Prostate gland (tissue), 2 donors: ENCODE results near the gene F12. TPM values are rescaled to one million over a fixed set of nuclear protein-coding genes. Genes with fewer than 3 reads are reported as not detected.

Experiments used
- DNase-seq: peaks from one replicate; pipeline ENCODE4 v3.0.0-alpha.2; 2019; ENCODE audit warnings: low spot score
- H3K27ac ChIP-seq, 2 donors: fragments of 200-600 bp; sonication (generic); 2 replicates each; pipeline ENCODE4 v1.5.1; 2017 to 2019
- H3K27me3 ChIP-seq: fragments of 200-600 bp; sonication (generic); replicated peaks from 2 replicates; pipeline ENCODE4 v1.5.1; 2019; ENCODE audit not compliant: insufficient read depth
- H3K36me3 ChIP-seq, 2 donors: fragments of 200-600 bp; sonication (generic); 1 replicate in 1 of 2; 2 replicates in 1 of 2; pipeline versions ENCODE4 v1.5.1 to v1.8.1; 2017 to 2019
- H3K4me1 ChIP-seq: fragments of 200-600 bp; sonication (generic); replicated peaks from 2 replicates; pipeline ENCODE4 v1.5.1; 2019
- H3K4me3 ChIP-seq, 2 donors: fragments of 200-600 bp; sonication (generic); 2 replicates each; pipeline ENCODE4 v1.5.1; 2017 to 2019
- H3K9me3 ChIP-seq: fragments of 200-600 bp; sonication (generic); 2 replicates; pipeline ENCODE4 v1.5.1; 2017
- POLR2A ChIP-seq: fragments of 450-650 bp; IDR thresholded peaks from one replicate; pipeline ENCODE4 v1.6.1; 2016; ENCODE audit warnings: antibody characterized with exemption, mild to moderate bottlenecking
- POLR2AphosphoS5 ChIP-seq: sonication (generic); formaldehyde crosslinking; IDR thresholded peaks from one replicate; pipeline ENCODE4 v1.6.1; 2017; ENCODE audit warnings: antibody characterized with exemption
- WGBS: methylation state at CpG from one replicate; pipeline ENCODE4 v1.1.5; 2018; 5-methylcytosine and 5-hydroxymethylcytosine counted together
- intact Hi-C: fragments of 100-400 bp; cut with DNase I; formaldehyde crosslinking; loops from one replicate; pipeline ENCODE4 v1.14.2; 2022
- total RNA-seq, 2 donors: library from RNA; depleted of rRNA; stranded (reverse); fragments of >200 nt; gene quantifications; one replicate each; pipeline ENCODE4 v1.1.0, GENCODE V29; 2016
- TF ChIP-seq, protein P1 (sequence below), 4 experiments: fragments of 200-600 bp in 2 of 4; fragments of 450-650 bp in 2 of 4; sonication (generic) in 2 of 4; IDR thresholded peaks; 1 replicate in 3 of 4; 2 replicates in 1 of 4; pipeline ENCODE4 v1.5.1; 2016 to 2019; ENCODE audit warnings: antibody characterized with exemption in 4 of 4, mild to moderate bottlenecking in 2 of 4, moderate library complexity in 2 of 4

F12 gene
- total RNA-seq, 2 donors from 2014 or later: 0.74 to 2.6 TPM

DNA sequence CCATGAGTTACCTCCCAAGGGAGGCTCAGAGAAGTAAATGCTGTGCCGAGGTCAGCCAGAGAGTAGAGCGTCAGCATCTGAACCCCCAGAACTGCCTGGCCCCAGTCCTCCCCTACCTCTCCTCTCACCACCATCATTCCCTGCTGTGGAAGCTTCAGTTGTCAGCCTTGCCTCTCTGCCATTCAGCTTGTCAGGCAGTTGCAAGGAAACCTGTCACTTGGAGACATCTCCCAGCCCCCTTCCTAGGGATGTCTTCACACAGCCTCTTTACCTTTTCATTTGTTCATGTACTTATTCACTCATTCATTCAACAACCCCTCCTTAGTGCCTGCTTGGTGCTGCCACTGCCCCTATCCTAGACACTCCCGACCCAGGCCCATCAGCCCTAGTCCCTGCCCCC lies 49.5 kb downstream of the F12 start:
- H3K36me3 ChIP-seq: no peaks in the 10 kb centered on the region
- no peaks in the 10 kb centered on the region for H3K9me3 ChIP-seq
- no peaks in the 10 kb centered on the region for H3K4me1 ChIP-seq
- H3K27me3 ChIP-seq: no peaks in the 10 kb centered on the region
- DNase-seq: no peak
- intact Hi-C loops: loop anchor here (5.0 kb wide), 1 partner anchor 48 kb away; the partner anchor contains the start of gene MXD3
- TF ChIP-seq, protein P1, sequence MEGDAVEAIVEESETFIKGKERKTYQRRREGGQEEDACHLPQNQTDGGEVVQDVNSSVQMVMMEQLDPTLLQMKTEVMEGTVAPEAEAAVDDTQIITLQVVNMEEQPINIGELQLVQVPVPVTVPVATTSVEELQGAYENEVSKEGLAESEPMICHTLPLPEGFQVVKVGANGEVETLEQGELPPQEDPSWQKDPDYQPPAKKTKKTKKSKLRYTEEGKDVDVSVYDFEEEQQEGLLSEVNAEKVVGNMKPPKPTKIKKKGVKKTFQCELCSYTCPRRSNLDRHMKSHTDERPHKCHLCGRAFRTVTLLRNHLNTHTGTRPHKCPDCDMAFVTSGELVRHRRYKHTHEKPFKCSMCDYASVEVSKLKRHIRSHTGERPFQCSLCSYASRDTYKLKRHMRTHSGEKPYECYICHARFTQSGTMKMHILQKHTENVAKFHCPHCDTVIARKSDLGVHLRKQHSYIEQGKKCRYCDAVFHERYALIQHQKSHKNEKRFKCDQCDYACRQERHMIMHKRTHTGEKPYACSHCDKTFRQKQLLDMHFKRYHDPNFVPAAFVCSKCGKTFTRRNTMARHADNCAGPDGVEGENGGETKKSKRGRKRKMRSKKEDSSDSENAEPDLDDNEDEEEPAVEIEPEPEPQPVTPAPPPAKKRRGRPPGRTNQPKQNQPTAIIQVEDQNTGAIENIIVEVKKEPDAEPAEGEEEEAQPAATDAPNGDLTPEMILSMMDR (IDR thresholded peaks at IDR 0.05): no peak
- TF ChIP-seq POLR2A: no peak
- TF ChIP-seq POLR2AphosphoS5: no peak
- no peak overlapping the region for H3K4me3 ChIP-seq
- WGBS: 77% methylated on average over 3 of the region's 3 CpGs
- no peak overlapping the region for H3K27ac ChIP-seq

DNA sequence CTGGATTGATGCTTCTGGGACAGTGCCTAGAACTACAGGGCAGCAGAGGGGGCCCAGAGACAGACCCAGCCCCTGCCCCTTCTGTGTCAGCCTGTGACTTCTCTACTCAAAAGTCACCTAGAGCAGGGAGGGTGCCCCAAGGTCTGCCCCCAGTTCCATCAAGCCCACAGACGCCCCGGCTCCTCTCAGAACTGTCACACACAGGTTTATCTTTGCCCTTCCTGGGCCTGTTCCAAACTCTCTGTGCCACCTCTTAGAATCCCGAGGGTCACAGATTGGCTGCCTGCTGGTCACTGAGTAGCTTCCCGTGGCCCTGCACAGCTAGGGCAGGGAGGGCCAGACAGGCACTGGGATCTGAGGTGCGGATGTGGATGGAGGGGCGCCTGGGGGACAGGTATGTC lies 49.9 kb downstream of the F12 start:
- no peak for TF ChIP-seq POLR2A
- no peak for TF ChIP-seq POLR2AphosphoS5
- TF ChIP-seq, protein P1 (IDR thresholded peaks at IDR 0.05): no peak

DNA sequence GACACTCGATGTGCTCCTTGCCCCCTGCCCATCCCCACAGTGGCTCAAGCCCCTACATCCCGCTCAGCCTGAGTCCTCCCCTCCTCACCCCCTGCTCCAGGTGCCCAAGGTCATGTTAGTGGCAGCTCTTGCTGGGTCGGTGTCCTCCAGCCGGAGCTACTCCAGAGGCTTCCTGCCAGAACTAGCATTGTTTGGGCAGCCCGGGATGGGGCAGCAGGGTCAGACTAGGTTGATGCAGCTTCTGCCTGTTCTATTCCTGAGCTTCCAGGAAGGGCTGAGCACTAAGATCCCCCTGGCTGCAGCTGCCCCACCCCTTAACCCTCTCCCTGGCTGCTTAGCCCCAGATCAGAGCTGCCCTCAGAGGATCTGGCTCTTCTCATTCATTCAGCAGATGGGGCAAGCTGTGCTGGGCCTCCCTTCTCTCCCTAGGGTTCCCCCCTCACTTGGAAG lies 51.0 kb downstream of the F12 start:
- Histone ChIP-seq H3K27me3 (no peaks in the 10 kb centered on the region), H3K4me3 (peak overlapping the region in 1 of 2 donors; percentile 24), H3K9me3 (no peaks in the 10 kb centered on the region), H3K27ac (no peak overlapping the region), H3K4me1 (no peaks in the 10 kb centered on the region), H3K36me3 (no peaks in the 10 kb centered on the region)
- intact Hi-C loops: loop anchor here (5.0 kb wide), 1 partner anchor 46 kb away; the partner anchor contains the start of gene MXD3
- no peak for DNase-seq
- TF ChIP-seq, protein P1 (IDR thresholded peaks at IDR 0.05): no peak
- TF ChIP-seq POLR2A: no peak
- no peak for TF ChIP-seq POLR2AphosphoS5
- 44% methylated on average over 5 of the region's 5 CpGs for WGBS

More for the DNA sequence above, 49.9 kb downstream of the F12 start:
- no peak overlapping the region for H3K27ac ChIP-seq
- H3K4me3 ChIP-seq: no peak overlapping the region
- no peaks in the 10 kb centered on the region for H3K36me3 ChIP-seq
- WGBS: 82% methylated on average over 6 of the region's 6 CpGs
- H3K9me3 ChIP-seq: no peaks in the 10 kb centered on the region
- no peaks in the 10 kb centered on the region for H3K27me3 ChIP-seq
- no peaks in the 10 kb centered on the region for H3K4me1 ChIP-seq
- intact Hi-C loops: loop anchor here (5.0 kb wide), 1 partner anchor 47 kb away; the partner anchor contains the start of gene MXD3
- DNase-seq: no peak

DNA sequence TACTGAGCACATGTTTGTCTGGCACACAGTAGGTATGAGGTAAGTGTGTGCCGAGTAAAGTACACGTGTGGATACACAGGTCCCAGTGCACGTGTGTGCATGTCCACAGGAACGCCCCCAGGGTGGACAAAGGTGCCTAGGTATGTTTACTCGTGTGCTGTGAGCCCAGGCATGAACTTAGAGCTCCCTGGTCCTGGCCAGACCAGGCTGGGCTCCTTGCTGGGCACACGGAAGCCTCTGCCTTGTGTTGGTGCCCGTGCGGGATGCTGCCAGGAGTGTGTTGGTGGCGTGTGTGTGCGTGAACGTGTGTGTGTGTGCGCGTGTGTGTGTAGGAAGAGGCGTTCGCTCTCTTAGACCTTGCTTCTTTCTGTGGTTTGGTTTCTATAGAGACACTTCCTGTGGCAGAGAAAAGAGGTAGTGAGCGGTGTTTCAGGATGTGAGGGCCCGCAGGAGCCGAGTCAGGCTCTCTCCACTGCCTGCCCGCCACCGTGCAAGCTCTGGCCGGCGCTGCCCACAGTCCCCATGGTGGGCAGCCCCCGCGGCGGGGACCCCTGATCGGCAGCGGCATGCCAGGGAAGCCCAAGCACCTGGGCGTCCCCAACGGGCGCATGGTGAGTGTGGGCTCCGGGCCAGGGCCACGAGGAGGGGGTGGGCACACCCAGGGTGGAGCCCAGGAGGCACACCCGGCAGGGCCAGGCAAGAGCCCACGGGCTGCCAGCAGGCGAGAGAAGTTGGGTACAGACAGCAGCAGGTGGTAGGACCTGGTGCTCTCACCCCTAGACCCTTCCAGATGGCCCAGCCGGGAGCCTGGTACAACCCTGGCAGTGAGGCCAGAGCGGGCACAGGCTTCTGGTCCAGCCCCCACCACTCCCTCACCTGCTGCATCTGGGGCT lies 51.7 kb downstream of the F12 start, which contains the start of gene RGS14:
Gene RGS14 (plus strand): TSS at position 466 of the 893 bp plus-strand sequence. CDS start 101 bp downstream, at position 567.
- Histone ChIP-seq H3K27me3 (no peaks in the 10 kb centered on the region), H3K27ac (no peak within 1 kb of the TSS), H3K9me3 (no peaks in the 10 kb centered on the region), H3K4me3 (peak within 1 kb of the TSS; percentile 14 to 24), H3K4me1 (no peaks in the 10 kb centered on the region), H3K36me3 (no peaks in the 10 kb centered on the region)
- intact Hi-C loops: loop anchor here (5.0 kb wide), 1 partner anchor 45 kb away; the partner anchor contains the start of gene MXD3
- no peak for DNase-seq
- TF ChIP-seq POLR2A (no peak), POLR2AphosphoS5 (no peak)
- TF ChIP-seq, protein P1 (IDR thresholded peaks at IDR 0.05): no peak
- 24% methylated on average over 29 of the region's 37 CpGs for WGBS
